Placental pericyte (primary cell): Measurements from ENCODE around the gene RLBP1. TPM values are rescaled to one million over a fixed set of nuclear protein-coding genes. Genes with fewer than 3 reads are reported as not detected.

Experiments used
- total RNA-seq: library from RNA; depleted of rRNA; stranded (reverse); fragments of >200 nt; gene quantifications from 2 replicates; pipeline ENCODE4 v1.2.3, GENCODE V29; 2012

Gene RLBP1
- total RNA-seq, result not detected in 2 replicates

GRCh38 chr15:89221543-89221942, at the start of gene RLBP1:
Gene RLBP1 (minus strand): TSS chr15:89221579. CDS start chr15:89218975, 2,604 bp downstream.

GRCh38 chr15:89243691-89244573, 22.6 kb upstream of the RLBP1 start, which contains the start of gene FANCI:
Gene FANCI (plus strand): TSS chr15:89243979. CDS start chr15:89247648, 3,669 bp downstream.

Other genes starting within 250 kb of the RLBP1 start
- 36.1 and 113 TPM in 2 replicates for gene ABHD2, start 133.1 kb downstream of the RLBP1 start, total RNA-seq
- gene FANCI, start 22.4 kb upstream of the RLBP1 start, total RNA-seq, result 2.2 and 68.4 TPM in 2 replicates
- gene POLG, start 113.2 kb upstream of the RLBP1 start, total RNA-seq, result 52.5 and 90.3 TPM in 2 replicates